ENCODE measurements around the gene ZNF823. TPM values are rescaled to one million over a fixed set of nuclear protein-coding genes. Genes with fewer than 3 reads are reported as not detected.

ZNF823 gene
- total RNA-seq, 2 donors from 2014 or later: 9.5 to 10.6 TPM

- Histone ChIP-seq H3K9ac (ENCODE audit: extremely low read depth, low read length, poor library complexity, severe bottlenecking) (peak overlapping the region; percentile 93), H3K27ac (ENCODE audit: low read depth, low read length) (no peak overlapping the region), H3K4me1 (ENCODE audit: control insufficient read depth, insufficient read depth, low read length) (no peaks in the 10 kb centered on the region), H3K4me3 (ENCODE audit: low read length) (peak overlapping the region; percentile 88), H3K36me3 (ENCODE audit: control insufficient read depth, insufficient read depth, low read length) (peaks cover 21% of the 10 kb centered on the region), H3K27me3 (ENCODE audit: control insufficient read depth, insufficient read depth, low read length, poor library complexity, severe bottlenecking) (no peaks in the 10 kb centered on the region), H3K9me3 (ENCODE audit: control insufficient read depth, low read length) (peaks cover 35% of the 10 kb centered on the region)
- Mint-ChIP-seq H3K27me3 (ENCODE audit: insufficient read depth) (peaks cover 48% of the 10 kb centered on the region), H3K9me3 (peaks cover 37% of the 10 kb centered on the region), H3K36me3 (ENCODE audit: low read depth) (peaks cover 14% of the 10 kb centered on the region), H3K4me1 (peaks cover 6% of the 10 kb centered on the region), H3K27ac (peak overlapping the region; percentile 28), H3K4me3 (peak overlapping the region; percentile 82)
- 20 to 36% methylated on average over 14 to 16 of the region's 16 CpGs for WGBS, 2 experiments (ENCODE audit: insufficient coverage in 1 of 2, insufficient read length in 1 of 2)
- peak; percentile 32 for TF ChIP-seq CTCF (conservative IDR thresholded peaks at IDR 0.05)
- DNase-seq: peak; percentile 84
These were observed 44.9 kb downstream of the ZNF823 start for GRCh38 chr19:11693505-11694499.

GRCh38 chr19:11692127-11692790 lies 46.5 kb downstream of the ZNF823 start:
- Mint-ChIP-seq H3K4me3 (peak overlapping the region; percentile 0), H3K36me3 (ENCODE audit: low read depth) (peaks cover 26% of the 10 kb centered on the region), H3K4me1 (peaks cover 6% of the 10 kb centered on the region), H3K27ac (no peak overlapping the region), H3K27me3 (ENCODE audit: insufficient read depth) (peaks cover 40% of the 10 kb centered on the region), H3K9me3 (peaks cover 51% of the 10 kb centered on the region)
- no peak overlapping the region for H3K27ac ChIP-seq (ENCODE audit: low read depth, low read length)
- H3K36me3 ChIP-seq (ENCODE audit: control insufficient read depth, insufficient read depth, low read length): peaks cover 33% of the 10 kb centered on the region
- DNase-seq: no peak
- H3K4me3 ChIP-seq (ENCODE audit: low read length): peak overlapping the region; percentile 12
- no peak for TF ChIP-seq CTCF (conservative IDR thresholded peaks at IDR 0.05)
- H3K9ac ChIP-seq (ENCODE audit: extremely low read depth, low read length, poor library complexity, severe bottlenecking): no peak overlapping the region
- no peaks in the 10 kb centered on the region for H3K27me3 ChIP-seq (ENCODE audit: control insufficient read depth, insufficient read depth, low read length, poor library complexity, severe bottlenecking)
- WGBS, 2 experiments (ENCODE audit: insufficient coverage in 1 of 2, insufficient read length in 1 of 2): 91 to 97% methylated on average over 6 to 11 of the region's 11 CpGs
- no peaks in the 10 kb centered on the region for H3K4me1 ChIP-seq (ENCODE audit: control insufficient read depth, insufficient read depth, low read length)
- peaks cover 51% of the 10 kb centered on the region for H3K9me3 ChIP-seq (ENCODE audit: control insufficient read depth, low read length)

- no peak overlapping the region for H3K27ac Mint-ChIP-seq
- no peaks in the 10 kb centered on the region for H3K4me1 Mint-ChIP-seq
- no peak overlapping the region for H3K27ac ChIP-seq (ENCODE audit: low read depth, low read length)
- no peak for DNase-seq
- no peaks in the 10 kb centered on the region for H3K27me3 ChIP-seq (ENCODE audit: control insufficient read depth, insufficient read depth, low read length, poor library complexity, severe bottlenecking)
- H3K36me3 ChIP-seq (ENCODE audit: control insufficient read depth, insufficient read depth, low read length): peaks cover 74% of the 10 kb centered on the region
- peaks cover 95% of the 10 kb centered on the region for H3K9me3 ChIP-seq (ENCODE audit: control insufficient read depth, low read length)
- H3K4me3 ChIP-seq (ENCODE audit: low read length): no peak overlapping the region
- no peak for TF ChIP-seq CTCF (conservative IDR thresholded peaks at IDR 0.05)
- peaks cover 84% of the 10 kb centered on the region for H3K9me3 Mint-ChIP-seq
- H3K36me3 Mint-ChIP-seq (ENCODE audit: low read depth): peaks cover 60% of the 10 kb centered on the region
- H3K4me1 ChIP-seq (ENCODE audit: control insufficient read depth, insufficient read depth, low read length): no peaks in the 10 kb centered on the region
- H3K4me3 Mint-ChIP-seq: no peak overlapping the region
- 91 to 100% methylated on average over 3 to 4 of the region's 4 CpGs for WGBS, 2 experiments (ENCODE audit: insufficient coverage in 1 of 2, insufficient read length in 1 of 2)
- H3K27me3 Mint-ChIP-seq (ENCODE audit: insufficient read depth): no peaks in the 10 kb centered on the region
- H3K9ac ChIP-seq (ENCODE audit: extremely low read depth, low read length, poor library complexity, severe bottlenecking): no peak overlapping the region
These were observed 52.8 kb downstream of the ZNF823 start for GRCh38 chr19:11685676-11686650.

Measured in endodermal cell (in vitro differentiated cells).